GM23338 (cell line): Measurements from ENCODE around the gene CNN2.

Experiments used
- CREB1 ChIP-seq: fragments of 250-450 bp; sonication (Bioruptor Pico); IDR thresholded peaks from 2 replicates; pipeline ENCODE4 v1.5.0; 2020; ENCODE audit warnings: low read depth, mild to moderate bottlenecking, moderate library complexity
- EZH2 ChIP-seq: fragments of 200-600 bp; sonication (generic); IDR thresholded peaks from one replicate; pipeline ENCODE4 v1.8.0; 2017; ENCODE audit warnings: antibody characterized with exemption, mild to moderate bottlenecking, low read depth; ENCODE audit not compliant: unreplicated experiment
- EZH2phosphoT487 ChIP-seq: fragments of 200-600 bp; sonication (generic); IDR thresholded peaks from one replicate; pipeline ENCODE4 v1.8.1; 2018; ENCODE audit warnings: antibody characterized with exemption; ENCODE audit not compliant: unreplicated experiment
- JUNB ChIP-seq: IDR thresholded peaks from one replicate; pipeline ENCODE4 v1.6.1; 2016; ENCODE audit warnings: antibody characterized with exemption; ENCODE audit not compliant: unreplicated experiment
- POLR2AphosphoS5 ChIP-seq: IDR thresholded peaks from 2 replicates; pipeline ENCODE4 v1.6.1; 2016; ENCODE audit warnings: antibody characterized with exemption, low read depth
- STAT1 ChIP-seq: IDR thresholded peaks from one replicate; pipeline ENCODE4 v1.6.1; 2016; ENCODE audit warnings: antibody characterized with exemption; ENCODE audit not compliant: unreplicated experiment
- ZNF114 ChIP-seq: fragments of 250-450 bp; sonication (Bioruptor Pico); IDR thresholded peaks from 2 replicates; pipeline ENCODE4 v1.5.0; 2020; ENCODE audit warnings: mild to moderate bottlenecking, moderate library complexity
- ZNF331 ChIP-seq: fragments of 250-450 bp; sonication (Bioruptor Pico); IDR thresholded peaks from 2 replicates; pipeline ENCODE4 v1.5.0; 2020; ENCODE audit warnings: low read depth, mild to moderate bottlenecking, moderate library complexity
- TF ChIP-seq, protein P1 (sequence below), 2 experiments: fragments of 200-600 bp in 1 of 2; sonication (generic) in 1 of 2; conservative IDR thresholded peaks; 2 replicates each; pipeline versions ENCODE4 v1.5.1 to v1.6.1; 2016 to 2017; ENCODE audit warnings: antibody characterized with exemption in 2 of 2, low read depth in 2 of 2, mild to moderate bottlenecking in 2 of 2, moderate library complexity in 1 of 2
- TF ChIP-seq, protein P2 (sequence below): IDR thresholded peaks from one replicate; pipeline ENCODE4 v1.6.1; 2018; ENCODE audit warnings: antibody characterized with exemption; ENCODE audit not compliant: unreplicated experiment
- TF ChIP-seq, protein P3 (sequence below): IDR thresholded peaks from 2 replicates; pipeline ENCODE4 v1.6.1; 2016; ENCODE audit warnings: antibody characterized with exemption

DNA sequence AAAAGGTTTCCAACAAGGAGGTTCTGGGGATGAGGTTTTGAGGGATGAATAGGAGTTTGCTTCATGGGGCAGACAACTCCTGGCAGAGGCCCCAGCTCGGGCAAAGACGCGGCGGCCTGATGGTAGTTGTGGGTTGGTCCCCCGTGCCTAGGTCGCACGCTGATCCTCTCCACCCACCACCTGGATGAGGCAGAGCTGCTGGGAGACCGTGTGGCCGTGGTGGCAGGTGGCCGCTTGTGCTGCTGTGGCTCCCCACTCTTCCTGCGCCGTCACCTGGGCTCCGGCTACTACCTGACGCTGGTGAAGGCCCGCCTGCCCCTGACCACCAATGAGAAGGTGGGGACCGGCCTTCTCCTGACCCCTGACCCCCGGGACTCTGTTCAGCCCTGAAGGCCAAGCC is 25.4 kb downstream of the CNN2 start:
- TF ChIP-seq, protein P1, sequence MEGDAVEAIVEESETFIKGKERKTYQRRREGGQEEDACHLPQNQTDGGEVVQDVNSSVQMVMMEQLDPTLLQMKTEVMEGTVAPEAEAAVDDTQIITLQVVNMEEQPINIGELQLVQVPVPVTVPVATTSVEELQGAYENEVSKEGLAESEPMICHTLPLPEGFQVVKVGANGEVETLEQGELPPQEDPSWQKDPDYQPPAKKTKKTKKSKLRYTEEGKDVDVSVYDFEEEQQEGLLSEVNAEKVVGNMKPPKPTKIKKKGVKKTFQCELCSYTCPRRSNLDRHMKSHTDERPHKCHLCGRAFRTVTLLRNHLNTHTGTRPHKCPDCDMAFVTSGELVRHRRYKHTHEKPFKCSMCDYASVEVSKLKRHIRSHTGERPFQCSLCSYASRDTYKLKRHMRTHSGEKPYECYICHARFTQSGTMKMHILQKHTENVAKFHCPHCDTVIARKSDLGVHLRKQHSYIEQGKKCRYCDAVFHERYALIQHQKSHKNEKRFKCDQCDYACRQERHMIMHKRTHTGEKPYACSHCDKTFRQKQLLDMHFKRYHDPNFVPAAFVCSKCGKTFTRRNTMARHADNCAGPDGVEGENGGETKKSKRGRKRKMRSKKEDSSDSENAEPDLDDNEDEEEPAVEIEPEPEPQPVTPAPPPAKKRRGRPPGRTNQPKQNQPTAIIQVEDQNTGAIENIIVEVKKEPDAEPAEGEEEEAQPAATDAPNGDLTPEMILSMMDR (conservative IDR thresholded peaks at IDR 0.05; ENCODE audit: low read depth in 2 of 2) = no peak
- TF ChIP-seq JUNB (no peak), EZH2phosphoT487 (no peak), STAT1 (no peak), POLR2AphosphoS5 (no peak), EZH2 (no peak), CREB1 (CRISPR knock-in tag) (no peak), ZNF114 (no peak), ZNF331 (CRISPR knock-in tag) (no peak)
- TF ChIP-seq, protein P2, sequence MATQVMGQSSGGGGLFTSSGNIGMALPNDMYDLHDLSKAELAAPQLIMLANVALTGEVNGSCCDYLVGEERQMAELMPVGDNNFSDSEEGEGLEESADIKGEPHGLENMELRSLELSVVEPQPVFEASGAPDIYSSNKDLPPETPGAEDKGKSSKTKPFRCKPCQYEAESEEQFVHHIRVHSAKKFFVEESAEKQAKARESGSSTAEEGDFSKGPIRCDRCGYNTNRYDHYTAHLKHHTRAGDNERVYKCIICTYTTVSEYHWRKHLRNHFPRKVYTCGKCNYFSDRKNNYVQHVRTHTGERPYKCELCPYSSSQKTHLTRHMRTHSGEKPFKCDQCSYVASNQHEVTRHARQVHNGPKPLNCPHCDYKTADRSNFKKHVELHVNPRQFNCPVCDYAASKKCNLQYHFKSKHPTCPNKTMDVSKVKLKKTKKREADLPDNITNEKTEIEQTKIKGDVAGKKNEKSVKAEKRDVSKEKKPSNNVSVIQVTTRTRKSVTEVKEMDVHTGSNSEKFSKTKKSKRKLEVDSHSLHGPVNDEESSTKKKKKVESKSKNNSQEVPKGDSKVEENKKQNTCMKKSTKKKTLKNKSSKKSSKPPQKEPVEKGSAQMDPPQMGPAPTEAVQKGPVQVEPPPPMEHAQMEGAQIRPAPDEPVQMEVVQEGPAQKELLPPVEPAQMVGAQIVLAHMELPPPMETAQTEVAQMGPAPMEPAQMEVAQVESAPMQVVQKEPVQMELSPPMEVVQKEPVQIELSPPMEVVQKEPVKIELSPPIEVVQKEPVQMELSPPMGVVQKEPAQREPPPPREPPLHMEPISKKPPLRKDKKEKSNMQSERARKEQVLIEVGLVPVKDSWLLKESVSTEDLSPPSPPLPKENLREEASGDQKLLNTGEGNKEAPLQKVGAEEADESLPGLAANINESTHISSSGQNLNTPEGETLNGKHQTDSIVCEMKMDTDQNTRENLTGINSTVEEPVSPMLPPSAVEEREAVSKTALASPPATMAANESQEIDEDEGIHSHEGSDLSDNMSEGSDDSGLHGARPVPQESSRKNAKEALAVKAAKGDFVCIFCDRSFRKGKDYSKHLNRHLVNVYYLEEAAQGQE = no peak
- TF ChIP-seq, protein P3, sequence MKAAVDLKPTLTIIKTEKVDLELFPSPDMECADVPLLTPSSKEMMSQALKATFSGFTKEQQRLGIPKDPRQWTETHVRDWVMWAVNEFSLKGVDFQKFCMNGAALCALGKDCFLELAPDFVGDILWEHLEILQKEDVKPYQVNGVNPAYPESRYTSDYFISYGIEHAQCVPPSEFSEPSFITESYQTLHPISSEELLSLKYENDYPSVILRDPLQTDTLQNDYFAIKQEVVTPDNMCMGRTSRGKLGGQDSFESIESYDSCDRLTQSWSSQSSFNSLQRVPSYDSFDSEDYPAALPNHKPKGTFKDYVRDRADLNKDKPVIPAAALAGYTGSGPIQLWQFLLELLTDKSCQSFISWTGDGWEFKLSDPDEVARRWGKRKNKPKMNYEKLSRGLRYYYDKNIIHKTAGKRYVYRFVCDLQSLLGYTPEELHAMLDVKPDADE = no peak
